WERI-Rb-1 (cell line): ENCODE results near the gene TNRC6B.

ENCODE experiments used
- DNase-seq: peaks from one replicate; pipeline ENCODE4 v3.0.0-alpha.2; 2020
- H3K27ac ChIP-seq: fragments of 250-450 bp; sonication (Bioruptor Pico); 2 replicates; pipeline ENCODE4 v1.5.1; 2020; ENCODE audit warnings: mild to moderate bottlenecking, moderate library complexity
- H3K27me3 ChIP-seq: fragments of 250-450 bp; sonication (Bioruptor Pico); 2 replicates; pipeline ENCODE4 v1.5.1; 2021; ENCODE audit warnings: mild to moderate bottlenecking, low read depth, moderate library complexity; ENCODE audit not compliant: insufficient read depth, severe bottlenecking
- H3K36me3 ChIP-seq: fragments of 250-450 bp; sonication (Bioruptor Pico); 2 replicates; pipeline ENCODE4 v1.5.1; 2020; ENCODE audit warnings: mild to moderate bottlenecking, moderate library complexity
- H3K4me3 ChIP-seq: 2 replicates; pipeline ENCODE4 v1.5.1; 2011; ENCODE audit warnings: low read depth, mild to moderate bottlenecking, control low read depth, low read length
- H3K9me3 ChIP-seq: fragments of 250-450 bp; sonication (Bioruptor Pico); 2 replicates; pipeline ENCODE4 v1.5.1; 2021; ENCODE audit warnings: mild to moderate bottlenecking, moderate library complexity; ENCODE audit not compliant: severe bottlenecking
- CTCF ChIP-seq: IDR thresholded peaks from 2 replicates; pipeline ENCODE4 v1.5.1; 2011; ENCODE audit warnings: low read depth, mild to moderate bottlenecking, control low read depth, inconsistent platforms, low read length

The TNRC6B gene

DNA sequence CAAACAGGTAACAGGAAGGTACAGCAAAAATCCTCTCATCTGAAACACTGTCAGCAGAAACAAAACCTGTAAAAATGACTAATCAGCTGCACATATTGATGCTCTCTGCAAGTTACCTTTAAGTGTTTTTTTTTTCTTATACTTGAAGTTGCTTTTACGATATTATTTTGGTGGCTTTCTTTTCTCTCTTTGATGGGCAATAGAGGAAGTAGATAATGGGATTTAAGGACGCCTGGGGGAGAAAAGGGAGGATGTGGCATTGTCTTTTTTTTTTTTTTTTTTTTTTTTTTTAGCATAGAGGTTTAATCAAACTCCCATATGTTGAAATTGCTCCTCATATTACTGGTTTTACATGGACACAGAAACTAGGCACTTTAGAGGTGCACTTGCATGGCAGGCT lies 157.2 kb downstream of the TNRC6B start:
- no peaks in the 10 kb centered on the region for H3K27me3 ChIP-seq
- H3K27ac ChIP-seq = no peak overlapping the region
- no peaks in the 10 kb centered on the region for H3K36me3 ChIP-seq
- no peak for DNase-seq
- H3K9me3 ChIP-seq = no peaks in the 10 kb centered on the region
- no peak for TF ChIP-seq CTCF
- no peak overlapping the region for H3K4me3 ChIP-seq

DNA sequence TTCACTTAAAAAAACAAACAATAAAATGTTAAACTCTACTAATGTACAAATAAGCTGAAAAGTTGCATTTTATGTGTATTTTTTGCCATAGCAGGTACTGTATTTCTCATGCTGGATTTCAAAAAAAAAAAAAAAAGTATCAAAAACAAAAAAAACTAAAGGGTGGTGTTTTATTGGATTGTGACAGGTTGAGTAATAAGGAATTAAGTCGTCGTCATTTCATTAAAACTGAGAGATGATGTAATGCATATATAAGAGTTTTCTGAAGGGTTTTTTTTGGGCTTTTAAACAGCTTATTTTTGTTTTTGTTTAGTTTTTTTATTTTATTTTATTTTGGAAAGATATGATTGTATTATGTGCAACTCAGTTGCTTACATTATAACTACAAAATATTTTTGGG lies 157.6 kb downstream of the TNRC6B start:
- Histone ChIP-seq H3K36me3 (no peaks in the 10 kb centered on the region), H3K27me3 (no peaks in the 10 kb centered on the region), H3K9me3 (no peaks in the 10 kb centered on the region), H3K4me3 (no peak overlapping the region), H3K27ac (no peak overlapping the region)
- DNase-seq = no peak
- no peak for TF ChIP-seq CTCF

GRCh38 chr22:40340044-40340443 lies 162.3 kb downstream of the TNRC6B start:
- TF ChIP-seq CTCF = no peak
- H3K27ac ChIP-seq = no peak overlapping the region
- H3K9me3 ChIP-seq = no peaks in the 10 kb centered on the region
- H3K4me3 ChIP-seq = no peak overlapping the region
- H3K36me3 ChIP-seq = no peaks in the 10 kb centered on the region
- H3K27me3 ChIP-seq = no peaks in the 10 kb centered on the region
- DNase-seq = no peak

- no peak for TF ChIP-seq CTCF
- no peaks in the 10 kb centered on the region for H3K27me3 ChIP-seq
- H3K36me3 ChIP-seq = no peaks in the 10 kb centered on the region; the same call in 1 of the 2 replicates
- H3K27ac ChIP-seq = no peak overlapping the region
- H3K9me3 ChIP-seq = no peaks in the 10 kb centered on the region
- no peak overlapping the region for H3K4me3 ChIP-seq
- DNase-seq = no peak
These were observed 163.9 kb downstream of the TNRC6B start for GRCh38 chr22:40341604-40342003.

GRCh38 chr22:40342521-40342920 lies 164.8 kb downstream of the TNRC6B start:
- H3K27me3 ChIP-seq = no peaks in the 10 kb centered on the region
- peaks cover 2% of the 10 kb centered on the region for H3K36me3 ChIP-seq
- no peak overlapping the region for H3K4me3 ChIP-seq
- H3K9me3 ChIP-seq = no peaks in the 10 kb centered on the region
- H3K27ac ChIP-seq = no peak overlapping the region
- DNase-seq = no peak
- TF ChIP-seq CTCF = no peak

DNA sequence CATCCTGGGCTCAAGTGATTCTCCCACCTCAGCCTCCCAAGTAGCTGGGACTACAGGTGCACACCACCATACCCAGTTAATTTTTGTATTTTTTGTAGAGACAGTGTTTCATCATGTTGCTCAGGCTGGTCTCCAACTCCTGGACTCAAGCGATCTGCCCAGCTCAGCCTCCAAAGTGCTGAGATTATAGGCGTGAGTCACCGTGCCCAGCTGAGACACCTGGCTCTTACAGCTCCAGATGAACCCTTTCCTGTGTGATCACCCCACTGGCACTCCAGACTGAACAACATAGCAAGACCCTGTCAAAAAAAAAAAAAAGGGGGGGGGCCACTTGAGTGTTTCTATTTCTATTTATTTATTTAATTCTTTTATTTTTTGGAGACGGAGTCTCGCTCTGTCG lies 167.5 kb downstream of the TNRC6B start:
- Histone ChIP-seq H3K36me3 (peaks cover 20% of the 10 kb centered on the region), H3K4me3 (peak overlapping the region; percentile 94), H3K9me3 (no peaks in the 10 kb centered on the region), H3K27ac (peak overlapping the region; percentile 86), H3K27me3 (no peaks in the 10 kb centered on the region)
- no peak for TF ChIP-seq CTCF
- DNase-seq = no peak
